Measurements from ENCODE around the gene GJE1. TPM values are rescaled to one million over a fixed set of nuclear protein-coding genes. Genes with fewer than 3 reads are reported as not detected.
"Not testable (repeated sequence)": the region's sequence is repeated elsewhere in the genome, so short reads cannot be mapped to it uniquely, and the experiment has no call there.

Gene GJE1
- polyA plus RNA-seq, 3 donors: not detected

GRCh38 chr6:142088858-142089216 lies 43.9 kb upstream of the GJE1 start:
- Mint-ChIP-seq H3K4me1 (no peaks in the 10 kb centered on the region), H3K36me3 (no peaks in the 10 kb centered on the region), H3K9me3 (peaks cover 3 to 13% (median 7%) of the 10 kb centered on the region in 7 donors), H3K27me3 (ENCODE audit: low read depth in 3 of 3) (peaks cover 13 to 20% (median 17%) of the 10 kb centered on the region in 3 donors), H3K27ac (no peak overlapping the region), H3K4me3 (peak overlapping the region in 1 of 2 donors; percentile 66)
- Histone ChIP-seq H3K9ac (ENCODE audit: insufficient read depth, low read length, poor library complexity, severe bottlenecking) (no peak overlapping the region), H3K4me2 (replicated peaks; ENCODE audit: extremely low read depth, low read length, poor library complexity, severe bottlenecking) (no peak overlapping the region), H3K4me1 (ENCODE audit: control insufficient read depth in 1 of 2, insufficient read depth in 2 of 2, low read length in 2 of 2) (no peaks in the 10 kb centered on the region), H3K79me2 (ENCODE audit: insufficient read depth, low read length) (no peaks in the 10 kb centered on the region), H4K20me1 (ENCODE audit: insufficient read depth, low read length) (no peaks in the 10 kb centered on the region), H2AFZ (ENCODE audit: insufficient read depth, low read depth, low read length, poor library complexity, severe bottlenecking) (no peak overlapping the region), H3K27me3 (ENCODE audit: control insufficient read depth in 2 of 2, insufficient read depth in 2 of 2, low read length in 2 of 2) (peaks cover 3 to 22% of the 10 kb centered on the region in 2 donors), H3K9me3 (replicated peaks in 1 of 2; ENCODE audit: control insufficient read depth in 1 of 2, insufficient read depth in 1 of 2, low read length in 2 of 2) (peaks cover 4 to 14% of the 10 kb centered on the region in 2 donors), H3K36me3 (replicated peaks in 1 of 2; ENCODE audit: control insufficient read depth in 1 of 2, insufficient read depth in 2 of 2, low read length in 2 of 2) (no peaks in the 10 kb centered on the region), H3K4me3 (replicated peaks in 1 of 3; ENCODE audit: low read depth in 2 of 3, low read length in 3 of 3) (no peak overlapping the region), H3K27ac (ENCODE audit: low read depth in 1 of 2, low read length in 2 of 2) (no peak overlapping the region)
- DNase-seq: no peak
- WGBS (ENCODE audit: insufficient coverage): 2% methylated on average over 7 of the region's 14 CpGs
- intact Hi-C loops (cut with micrococcal nuclease): no loop called here
- TF ChIP-seq CTCF (IDR thresholded peaks at IDR 0.05): no peak

GRCh38 chr6:142104820-142105219 lies 27.9 kb upstream of the GJE1 start:
- H3K9me3 Mint-ChIP-seq; H3K36me3 ChIP-seq (replicated peaks in 1 of 2; ENCODE audit: control insufficient read depth in 1 of 2, insufficient read depth in 2 of 2, low read length in 2 of 2); H3K27ac ChIP-seq (ENCODE audit: low read depth in 1 of 2, low read length in 2 of 2); H3K4me3 Mint-ChIP-seq; H3K4me1 ChIP-seq (ENCODE audit: control insufficient read depth in 1 of 2, insufficient read depth in 2 of 2, low read length in 2 of 2); H3K9me3 ChIP-seq (replicated peaks in 1 of 2; ENCODE audit: control insufficient read depth in 1 of 2, insufficient read depth in 1 of 2, low read length in 2 of 2); H3K4me3 ChIP-seq (replicated peaks in 1 of 3; ENCODE audit: low read depth in 2 of 3, low read length in 3 of 3); H4K20me1 ChIP-seq (ENCODE audit: insufficient read depth, low read length); H3K36me3 Mint-ChIP-seq; H3K9ac ChIP-seq (ENCODE audit: insufficient read depth, low read length, poor library complexity, severe bottlenecking); H3K4me1 Mint-ChIP-seq; H3K27ac Mint-ChIP-seq; H3K27me3 Mint-ChIP-seq (ENCODE audit: low read depth in 3 of 3); H3K79me2 ChIP-seq (ENCODE audit: insufficient read depth, low read length); H3K27me3 ChIP-seq (ENCODE audit: control insufficient read depth in 2 of 2, insufficient read depth in 2 of 2, low read length in 2 of 2); DNase-seq; intact Hi-C loops (cut with micrococcal nuclease); H2AFZ ChIP-seq (ENCODE audit: insufficient read depth, low read depth, low read length, poor library complexity, severe bottlenecking); H3K4me2 ChIP-seq (replicated peaks; ENCODE audit: extremely low read depth, low read length, poor library complexity, severe bottlenecking): not testable (repeated sequence)
- 68% methylated on average over 3 of the region's 5 CpGs for WGBS (ENCODE audit: insufficient coverage)

- H3K9ac ChIP-seq (ENCODE audit: insufficient read depth, low read length, poor library complexity, severe bottlenecking); H3K4me1 Mint-ChIP-seq; H3K27ac ChIP-seq (ENCODE audit: low read depth in 1 of 2, low read length in 2 of 2); H3K4me3 Mint-ChIP-seq; H3K9me3 Mint-ChIP-seq; H3K27ac Mint-ChIP-seq; H3K27me3 Mint-ChIP-seq (ENCODE audit: low read depth in 3 of 3); H4K20me1 ChIP-seq (ENCODE audit: insufficient read depth, low read length); H3K9me3 ChIP-seq (replicated peaks in 1 of 2; ENCODE audit: control insufficient read depth in 1 of 2, insufficient read depth in 1 of 2, low read length in 2 of 2); DNase-seq; H3K36me3 ChIP-seq (replicated peaks in 1 of 2; ENCODE audit: control insufficient read depth in 1 of 2, insufficient read depth in 2 of 2, low read length in 2 of 2); H2AFZ ChIP-seq (ENCODE audit: insufficient read depth, low read depth, low read length, poor library complexity, severe bottlenecking); intact Hi-C loops (cut with micrococcal nuclease); H3K79me2 ChIP-seq (ENCODE audit: insufficient read depth, low read length); H3K27me3 ChIP-seq (ENCODE audit: control insufficient read depth in 2 of 2, insufficient read depth in 2 of 2, low read length in 2 of 2); H3K4me3 ChIP-seq (replicated peaks in 1 of 3; ENCODE audit: low read depth in 2 of 3, low read length in 3 of 3); H3K36me3 Mint-ChIP-seq; H3K4me2 ChIP-seq (replicated peaks; ENCODE audit: extremely low read depth, low read length, poor library complexity, severe bottlenecking); H3K4me1 ChIP-seq (ENCODE audit: control insufficient read depth in 1 of 2, insufficient read depth in 2 of 2, low read length in 2 of 2): not testable (repeated sequence)
- 93% methylated on average over 4 of the region's 9 CpGs for WGBS (ENCODE audit: insufficient coverage)
Measured at GRCh38 chr6:142110820-142111219, 21.9 kb upstream of the GJE1 start.
